Hematopoietic multipotent progenitor cell treated with erythropoietin and hydrocortisone succinate and interleukin-3 and kit ligand, for 15 days (in vitro differentiated cells): Measurements from ENCODE around the gene KRT33B.
"Not testable (repeated sequence)": the region's sequence is repeated elsewhere in the genome, so short reads cannot be mapped to it uniquely, and the experiment has no call there.

ENCODE experiments used
- DNase-seq: peaks from one replicate; pipeline ENCODE4 v3.0.0-alpha.2; 2015; ENCODE audit warnings: low spot score

KRT33B gene

GRCh38 chr17:41346421-41346820 lies 23.2 kb downstream of the KRT33B start:
- not testable (repeated sequence) for DNase-seq

GRCh38 chr17:41345992-41346391 lies 23.6 kb downstream of the KRT33B start:
- DNase-seq = no peak

- DNase-seq = no peak
Observed at GRCh38 chr17:41343029-41343428, 26.6 kb downstream of the KRT33B start.

- DNase-seq = no peak
Observed at GRCh38 chr17:41340934-41341861, 28.4 kb downstream of the KRT33B start.

GRCh38 chr17:41340494-41340893 lies 29.1 kb downstream of the KRT33B start:
- no peak for DNase-seq

GRCh38 chr17:41339571-41340172 lies 29.9 kb downstream of the KRT33B start:
- DNase-seq = no peak

GRCh38 chr17:41338961-41339485 lies 30.6 kb downstream of the KRT33B start:
- DNase-seq = no peak

GRCh38 chr17:41335747-41336146 lies 33.9 kb downstream of the KRT33B start:
- no peak for DNase-seq

GRCh38 chr17:41334385-41335305 lies 35.0 kb downstream of the KRT33B start:
- DNase-seq = no peak

- DNase-seq = no peak
Observed at GRCh38 chr17:41333836-41334235, 35.8 kb downstream of the KRT33B start.

GRCh38 chr17:41333098-41333497 lies 36.5 kb downstream of the KRT33B start:
- no peak for DNase-seq

GRCh38 chr17:41332239-41332638 lies 37.4 kb downstream of the KRT33B start:
- no peak for DNase-seq

GRCh38 chr17:41331606-41332005 lies 38.0 kb downstream of the KRT33B start:
- no peak for DNase-seq

- no peak for DNase-seq
Observed at GRCh38 chr17:41329279-41329948, 40.2 kb downstream of the KRT33B start.

GRCh38 chr17:41328207-41328606 lies 41.4 kb downstream of the KRT33B start:
- no peak for DNase-seq

- DNase-seq = no peak
Observed at GRCh38 chr17:41327411-41328120, 42.0 kb downstream of the KRT33B start.

GRCh38 chr17:41326173-41327145 lies 43.2 kb downstream of the KRT33B start:
- DNase-seq = no peak

GRCh38 chr17:41325611-41326010 lies 44.0 kb downstream of the KRT33B start:
- no peak for DNase-seq

GRCh38 chr17:41325126-41325525 lies 44.5 kb downstream of the KRT33B start:
- no peak for DNase-seq
